GM21717 (cell line): ENCODE measurements around the gene FTH1.

Source experiments
- ATAC-seq: cut with Tn5 transposase; IDR thresholded peaks from one replicate; pipeline ENCODE4 v1.9.1; 2021; ENCODE audit warnings: mild to moderate bottlenecking, moderate library complexity; ENCODE audit not compliant: unreplicated experiment

Gene FTH1

GRCh38 chr11:61917334-61918109 is 49.9 kb downstream of the FTH1 start, which contains the start of gene RAB3IL1:
RAB3IL1 (minus strand) TSS chr11:61917566; CDS start chr11:61917367, 199 bp downstream.
- ATAC-seq, result no peak

GRCh38 chr11:61916737-61917333 is 50.6 kb downstream of the FTH1 start:
- no peak for ATAC-seq

GRCh38 chr11:61914471-61915171 is 52.8 kb downstream of the FTH1 start:
- no peak for ATAC-seq
